ENCODE data around the gene ITIH5.

ITIH5 gene

DNA sequence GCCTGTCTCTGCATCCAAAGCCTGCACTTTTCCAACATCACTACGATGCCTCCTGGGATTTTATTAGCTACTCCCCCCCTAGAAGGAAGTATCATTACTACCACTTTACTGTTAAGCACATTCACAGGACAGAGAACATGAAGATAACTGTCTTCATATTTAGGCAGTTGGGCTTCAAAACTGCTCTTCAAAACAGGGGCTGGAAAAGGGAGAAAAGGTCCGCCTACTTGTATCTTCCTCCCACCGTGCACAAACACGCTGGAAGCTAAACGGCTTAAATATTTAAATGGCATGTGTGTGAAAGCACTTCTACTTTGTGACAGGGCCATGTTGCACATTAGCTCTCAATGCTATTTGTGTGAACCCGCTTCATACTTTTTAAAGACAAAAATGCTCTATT, 999 bp downstream of the ITIH5 start:
- Histone ChIP-seq H3K4me2 (no peak overlapping the region; the same call in 1 of the 2 replicates), H3K9ac (no peak overlapping the region), H3K4me3 (IDR thresholded peaks at IDR 0.05; ENCODE audit: insufficient read depth, low read depth, low read length) (no peak overlapping the region), H4K20me1 (ENCODE audit: insufficient read depth) (no peaks in the 10 kb centered on the region), H2AFZ (ENCODE audit: low read depth) (no peak overlapping the region), H3K27me3 (ENCODE audit: insufficient read depth, low read depth) (no peaks in the 10 kb centered on the region), H3K27ac (no peak overlapping the region), H3K79me2 (ENCODE audit: insufficient read depth, low read depth) (no peaks in the 10 kb centered on the region), H3K4me1 (ENCODE audit: low read depth, poor library complexity, severe bottlenecking) (no peaks in the 10 kb centered on the region), H3K36me3 (ENCODE audit: insufficient read depth) (no peaks in the 10 kb centered on the region)
- TF ChIP-seq, protein P1, sequence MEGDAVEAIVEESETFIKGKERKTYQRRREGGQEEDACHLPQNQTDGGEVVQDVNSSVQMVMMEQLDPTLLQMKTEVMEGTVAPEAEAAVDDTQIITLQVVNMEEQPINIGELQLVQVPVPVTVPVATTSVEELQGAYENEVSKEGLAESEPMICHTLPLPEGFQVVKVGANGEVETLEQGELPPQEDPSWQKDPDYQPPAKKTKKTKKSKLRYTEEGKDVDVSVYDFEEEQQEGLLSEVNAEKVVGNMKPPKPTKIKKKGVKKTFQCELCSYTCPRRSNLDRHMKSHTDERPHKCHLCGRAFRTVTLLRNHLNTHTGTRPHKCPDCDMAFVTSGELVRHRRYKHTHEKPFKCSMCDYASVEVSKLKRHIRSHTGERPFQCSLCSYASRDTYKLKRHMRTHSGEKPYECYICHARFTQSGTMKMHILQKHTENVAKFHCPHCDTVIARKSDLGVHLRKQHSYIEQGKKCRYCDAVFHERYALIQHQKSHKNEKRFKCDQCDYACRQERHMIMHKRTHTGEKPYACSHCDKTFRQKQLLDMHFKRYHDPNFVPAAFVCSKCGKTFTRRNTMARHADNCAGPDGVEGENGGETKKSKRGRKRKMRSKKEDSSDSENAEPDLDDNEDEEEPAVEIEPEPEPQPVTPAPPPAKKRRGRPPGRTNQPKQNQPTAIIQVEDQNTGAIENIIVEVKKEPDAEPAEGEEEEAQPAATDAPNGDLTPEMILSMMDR (conservative IDR thresholded peaks at IDR 0.05; ENCODE audit: low read depth, low read length): no peak

GRCh38 chr10:7664707-7665106, 2.1 kb downstream of the ITIH5 start:
- Histone ChIP-seq H3K4me1 (ENCODE audit: low read depth, poor library complexity, severe bottlenecking) (no peaks in the 10 kb centered on the region), H4K20me1 (ENCODE audit: insufficient read depth) (no peaks in the 10 kb centered on the region), H3K79me2 (ENCODE audit: insufficient read depth, low read depth) (no peaks in the 10 kb centered on the region), H3K9ac (no peak overlapping the region), H3K4me2 (no peak overlapping the region), H3K4me3 (IDR thresholded peaks at IDR 0.05; ENCODE audit: insufficient read depth, low read depth, low read length) (no peak overlapping the region), H3K27ac (no peak overlapping the region), H2AFZ (ENCODE audit: low read depth) (no peak overlapping the region), H3K36me3 (ENCODE audit: insufficient read depth) (no peaks in the 10 kb centered on the region), H3K27me3 (ENCODE audit: insufficient read depth, low read depth) (no peaks in the 10 kb centered on the region)
- TF ChIP-seq, protein P1 (conservative IDR thresholded peaks at IDR 0.05; ENCODE audit: low read depth, low read length): no peak

DNA sequence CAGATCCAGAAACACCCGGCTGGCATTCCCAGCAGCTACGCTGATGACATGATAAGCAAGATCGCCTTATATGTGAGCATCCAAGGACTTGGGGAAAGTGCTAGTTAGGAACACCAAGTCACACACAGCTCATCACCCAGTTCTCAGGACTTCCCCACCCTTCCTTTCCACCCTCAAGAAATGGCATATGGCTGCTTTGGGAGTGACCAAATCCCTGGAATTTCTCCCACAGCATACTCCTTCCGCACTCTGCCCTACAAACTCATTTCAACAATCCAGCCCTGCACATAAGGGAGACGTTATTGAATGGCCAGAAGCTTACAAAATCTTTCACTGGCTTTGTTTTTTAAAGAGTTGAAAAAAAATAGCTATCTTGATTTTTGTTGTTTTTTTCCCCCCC, 4.2 kb downstream of the ITIH5 start:
- no peaks in the 10 kb centered on the region for H3K79me2 ChIP-seq (ENCODE audit: insufficient read depth, low read depth)
- TF ChIP-seq, protein P1 (conservative IDR thresholded peaks at IDR 0.05; ENCODE audit: low read depth, low read length): no peak
- H3K4me3 ChIP-seq (IDR thresholded peaks at IDR 0.05; ENCODE audit: insufficient read depth, low read depth, low read length): no peak overlapping the region
- no peaks in the 10 kb centered on the region for H3K4me1 ChIP-seq (ENCODE audit: low read depth, poor library complexity, severe bottlenecking)
- H3K36me3 ChIP-seq (ENCODE audit: insufficient read depth): no peaks in the 10 kb centered on the region
- H4K20me1 ChIP-seq (ENCODE audit: insufficient read depth): no peaks in the 10 kb centered on the region
- H3K9ac ChIP-seq: no peak overlapping the region
- H3K27ac ChIP-seq: no peak overlapping the region
- H3K27me3 ChIP-seq (ENCODE audit: insufficient read depth, low read depth): no peaks in the 10 kb centered on the region
- H3K4me2 ChIP-seq: no peak overlapping the region
- no peak overlapping the region for H2AFZ ChIP-seq (ENCODE audit: low read depth)

GRCh38 chr10:7659560-7659959, 7.2 kb downstream of the ITIH5 start:
- H3K4me3 ChIP-seq (IDR thresholded peaks at IDR 0.05; ENCODE audit: insufficient read depth, low read depth, low read length): no peak overlapping the region
- no peak overlapping the region for H2AFZ ChIP-seq (ENCODE audit: low read depth)
- no peaks in the 10 kb centered on the region for H3K36me3 ChIP-seq (ENCODE audit: insufficient read depth)
- no peaks in the 10 kb centered on the region for H3K79me2 ChIP-seq (ENCODE audit: insufficient read depth, low read depth)
- TF ChIP-seq, protein P1 (conservative IDR thresholded peaks at IDR 0.05; ENCODE audit: low read depth, low read length): no peak
- no peaks in the 10 kb centered on the region for H3K4me1 ChIP-seq (ENCODE audit: low read depth, poor library complexity, severe bottlenecking)
- no peak overlapping the region for H3K27ac ChIP-seq
- H4K20me1 ChIP-seq (ENCODE audit: insufficient read depth): no peaks in the 10 kb centered on the region
- no peak overlapping the region for H3K4me2 ChIP-seq
- no peak overlapping the region for H3K9ac ChIP-seq
- no peaks in the 10 kb centered on the region for H3K27me3 ChIP-seq (ENCODE audit: insufficient read depth, low read depth)

All from KMS-11 (cell line).